Right lobe of liver (tissue), 6 donors: ENCODE data around the gene KHNYN. TPM values are rescaled to one million over a fixed set of nuclear protein-coding genes. Genes with fewer than 3 reads are reported as not detected.
"Not testable (repeated sequence)": the region's sequence is repeated elsewhere in the genome, so short reads cannot be mapped to it uniquely, and the experiment has no call there.

ENCODE experiments used
- ATAC-seq, 4 donors: fragments of 200-7000 bp; cut with Tn5 transposase; one replicate each; pipeline ENCODE4 v1.9.1; 2020; ENCODE audit warnings: mild to moderate bottlenecking in 4 of 4, moderate library complexity in 4 of 4
- DNase-seq, 3 donors: peaks; one replicate each; pipeline ENCODE4 v3.0.0-alpha.2; 2020
- H3K27ac ChIP-seq, 3 donors: fragments of 200-600 bp; one replicate each; pipeline ENCODE4 v1.8.0; 2022
- H3K27me3 ChIP-seq, 2 donors: fragments of 200-600 bp; one replicate each; pipeline ENCODE4 v1.8.0; 2022
- H3K36me3 ChIP-seq, 4 donors: fragments of 200-600 bp; sonication (generic) in 1 of 4; one replicate each; pipeline versions ENCODE4 v1.5.1 to v1.8.0; 2017 to 2022; ENCODE audit warnings: control low read depth in 1 of 4
- H3K4me1 ChIP-seq, 4 donors: fragments of 200-600 bp; sonication (generic) in 1 of 4; one replicate each; pipeline versions ENCODE4 v1.5.1 to v1.8.0; 2017 to 2022; ENCODE audit warnings: control low read depth in 1 of 4
- H3K4me3 ChIP-seq, 3 donors: fragments of 200-600 bp; one replicate each; pipeline ENCODE4 v1.8.0; 2022
- H3K9me3 ChIP-seq, 4 donors: fragments of 200-600 bp; sonication (generic) in 1 of 4; one replicate each; pipeline versions ENCODE4 v1.5.1 to v1.8.0; 2017 to 2022; ENCODE audit warnings: control low read depth in 1 of 4
- CTCF ChIP-seq, 4 donors: fragments of 200-600 bp in 3 of 4; fragments of 450-650 bp in 1 of 4; IDR thresholded peaks; one replicate each; pipeline versions ENCODE4 v1.5.1 to v1.8.0; 2016 to 2022; ENCODE audit warnings: antibody characterized with exemption in 4 of 4, mild to moderate bottlenecking in 2 of 4
- POLR2A ChIP-seq: fragments of 450-650 bp; IDR thresholded peaks from one replicate; pipeline ENCODE4 v1.6.1; 2017; ENCODE audit warnings: antibody characterized with exemption, mild to moderate bottlenecking
- WGBS: methylation state at CpG from one replicate; pipeline ENCODE4 v1.1.6; 2018; ENCODE audit warnings: low coverage, low lambda C conversion rate; ENCODE audit not compliant: insufficient coverage; ENCODE audit errors: missing lambda C conversion rate; 5-methylcytosine and 5-hydroxymethylcytosine counted together
- intact Hi-C, 2 donors: fragments of 100-400 bp; cut with DNase I; formaldehyde crosslinking; loops; one replicate each; pipeline versions ENCODE4 v1.11.2 to v1.14.1; 2022
- total RNA-seq, 6 experiments: library from RNA; depleted of rRNA in 2 of 6; stranded (reverse); fragments of >200 nt in 2 of 6; fragmentation: NEBNext Ultra II Directional in 3 of 6; extraction: Animal tissue kit (Norgen Biotek cat#: 25700) in 3 of 6; gene quantifications; one replicate each; pipeline versions ENCODE4 v1.1.0 to v1.2.4, GENCODE V29; 2016 to 2023
- donor health status: DM: no; HTN: yes; CAD: no.
- donor health status: DM: no; HTN: no; CAD: no.
- donor health status: DM: no; HTN: no; CAD: no.
- donor health status: DM: no; HTN: yes; CAD: no.
- donor health status: DM: no; HTN: yes; CAD: no.

KHNYN gene
- total RNA-seq, 6 experiments from 2014 or later = 19.6 to 24.9 (median 21.4) TPM

GRCh38 chr14:24481622-24482324 is 52.0 kb downstream of the KHNYN start:
- no peak overlapping the region for H3K4me3 ChIP-seq
- H3K4me1 ChIP-seq = no peaks in the 10 kb centered on the region
- no peak overlapping the region for H3K27ac ChIP-seq
- 68% methylated on average over 8 of the region's 23 CpGs for WGBS
- DNase-seq = peak in 1 of 3 donors; percentile 59
- peak; percentile 25 to 77 (median 63) for ATAC-seq
- intact Hi-C loops = no loop called here
- no peaks in the 10 kb centered on the region for H3K36me3 ChIP-seq
- H3K9me3 ChIP-seq = no peaks in the 10 kb centered on the region
- no peaks in the 10 kb centered on the region for H3K27me3 ChIP-seq
- TF ChIP-seq POLR2A = no peak
- TF ChIP-seq CTCF (IDR thresholded peaks at IDR 0.05) = peak; percentile 21 to 47 (median 30)

- H3K27ac ChIP-seq, H3K36me3 ChIP-seq, H3K9me3 ChIP-seq, ATAC-seq, DNase-seq, H3K27me3 ChIP-seq, H3K4me3 ChIP-seq, H3K4me1 ChIP-seq, intact Hi-C loops: not testable (repeated sequence)
- whole genome bisulfite sequencing = 57% methylated on average over 1 of the region's 2 CpGs
Observed at GRCh38 chr14:24482699-24483303, 53.0 kb downstream of the KHNYN start.

GRCh38 chr14:24483604-24484252 is 54.0 kb downstream of the KHNYN start:
- 45% methylated on average over 4 of the region's 4 CpGs for WGBS
- TF ChIP-seq POLR2A = no peak
- TF ChIP-seq CTCF (IDR thresholded peaks at IDR 0.05) = no peak
- Histone ChIP-seq H3K4me3 (no peak overlapping the region), H3K27ac (no peak overlapping the region), H3K36me3 (no peaks in the 10 kb centered on the region), H3K27me3 (no peaks in the 10 kb centered on the region), H3K4me1 (no peaks in the 10 kb centered on the region), H3K9me3 (no peaks in the 10 kb centered on the region)
- DNase-seq = no peak
- intact Hi-C loops = no loop called here
- no peak for ATAC-seq

Other genes with a start within 250 kb of the KHNYN start
- 10 to 100 TPM; 17.9 to 44.0 (median 23.0) TPM for gene IPO4, start 241.1 kb upstream of the KHNYN start, total RNA-seq
- gene TM9SF1, start 234.5 kb upstream of the KHNYN start, total RNA-seq = 10 to 100 TPM; 32.1 to 49.8 (median 41.2) TPM
- gene TSSK4, start 224.3 kb upstream of the KHNYN start, total RNA-seq = under 1 TPM in 2 of 6 experiments, not detected in 4; 0.29 TPM
- 10 to 100 TPM; 11.9 to 28.9 (median 17.1) TPM for gene CHMP4A, start 216.5 kb upstream of the KHNYN start, total RNA-seq
- gene MDP1, start 213.9 kb upstream of the KHNYN start, total RNA-seq = 1 to 10 TPM; 3.7 to 6.3 (median 4.9) TPM
- 10 to 100 TPM; 60.0 to 72.9 (median 68.7) TPM for gene NEDD8, start 197.6 kb upstream of the KHNYN start, total RNA-seq
- 10 to 100 TPM; 26.2 to 40.2 (median 34.2) TPM for gene GMPR2, start 197.0 kb upstream of the KHNYN start, total RNA-seq
- 10 to 100 TPM; 13.4 to 28.1 (median 24.1) TPM for gene TINF2, start 187.3 kb upstream of the KHNYN start, total RNA-seq
- 1 to 10 TPM in 2 of 6 experiments, under 1 TPM in 4; 0.37 to 1.9 (median 0.77) TPM for gene TGM1, start 166.8 kb upstream of the KHNYN start, total RNA-seq
- gene RABGGTA, start 158.4 kb upstream of the KHNYN start, total RNA-seq = 10 to 100 TPM; 11.5 to 28.3 (median 15.2) TPM
- gene DHRS1, start 130.2 kb upstream of the KHNYN start, total RNA-seq = 10 to 100 TPM; 49.1 to 89.3 (median 60.1) TPM
- 10 to 100 TPM in 4 of 6 experiments, 1 to 10 TPM in 2; 8.2 to 15.3 (median 11.4) TPM for gene NOP9, start 130.1 kb upstream of the KHNYN start, total RNA-seq
- 100 to 1,000 TPM; 118 to 219 (median 196) TPM for gene CIDEB, start 122.0 kb upstream of the KHNYN start, total RNA-seq
- gene LTB4R2, start 119.8 kb upstream of the KHNYN start, total RNA-seq = 1 to 10 TPM; 1.8 to 5.8 (median 3.5) TPM
- 1 to 10 TPM; 2.7 to 5.5 (median 3.9) TPM for gene LTB4R, start 118.5 kb upstream of the KHNYN start, total RNA-seq
- gene ADCY4, start 94.9 kb upstream of the KHNYN start, total RNA-seq = 1 to 10 TPM; 2.3 to 7.2 (median 3.9) TPM
- 1 to 10 TPM in 2 of 6 experiments, under 1 TPM in 4; 0.70 to 1.6 (median 0.90) TPM for gene RIPK3, start 90.0 kb upstream of the KHNYN start, total RNA-seq
- gene NFATC4, start 61.8 kb upstream of the KHNYN start, total RNA-seq = 1 to 10 TPM; 1.0 to 3.7 (median 2.0) TPM
- gene NYNRIN, start 31.0 kb upstream of the KHNYN start, total RNA-seq = 1 to 10 TPM; 1.8 to 6.1 (median 2.7) TPM
- gene CBLN3, start 286 bp upstream of the KHNYN start, total RNA-seq = 1 to 10 TPM in 4 of 6 experiments, under 1 TPM in 2; 0.74 to 1.8 (median 1.2) TPM
- 10 to 100 TPM; 24.9 to 32.8 (median 28.3) TPM for gene SDR39U1, start 12.8 kb downstream of the KHNYN start, total RNA-seq
- gene CMA1, start 78.3 kb downstream of the KHNYN start, total RNA-seq = not detected
- gene CTSG, start 146.3 kb downstream of the KHNYN start, total RNA-seq = 1 to 10 TPM in 2 of 6 experiments, not detected in 4; 1.8 to 2.5 TPM
- gene GZMH, start 179.7 kb downstream of the KHNYN start, total RNA-seq = under 1 TPM in 5 of 6 experiments, not detected in 1; 0.44 to 0.93 (median 0.48) TPM
- under 1 TPM in 4 of 6 experiments, not detected in 2; 0.66 to 0.88 (median 0.78) TPM for gene GZMB, start 204.2 kb downstream of the KHNYN start, total RNA-seq